GM18520 (cell line): Measurements from ENCODE around the gene ROBO2.
"Not testable (repeated sequence)": the region's sequence is repeated elsewhere in the genome, so short reads cannot be mapped to it uniquely, and the experiment has no call there.

Experiments used
- ATAC-seq: cut with Tn5 transposase; IDR thresholded peaks from one replicate; pipeline ENCODE4 v1.9.1; 2021; ENCODE audit not compliant: unreplicated experiment

Gene ROBO2

GRCh38 chr3:77394046-77394445, 354.1 kb downstream of the ROBO2 start:
- no peak for ATAC-seq

- ATAC-seq: no peak
These were observed 365.0 kb downstream of the ROBO2 start for GRCh38 chr3:77404871-77405270.

DNA sequence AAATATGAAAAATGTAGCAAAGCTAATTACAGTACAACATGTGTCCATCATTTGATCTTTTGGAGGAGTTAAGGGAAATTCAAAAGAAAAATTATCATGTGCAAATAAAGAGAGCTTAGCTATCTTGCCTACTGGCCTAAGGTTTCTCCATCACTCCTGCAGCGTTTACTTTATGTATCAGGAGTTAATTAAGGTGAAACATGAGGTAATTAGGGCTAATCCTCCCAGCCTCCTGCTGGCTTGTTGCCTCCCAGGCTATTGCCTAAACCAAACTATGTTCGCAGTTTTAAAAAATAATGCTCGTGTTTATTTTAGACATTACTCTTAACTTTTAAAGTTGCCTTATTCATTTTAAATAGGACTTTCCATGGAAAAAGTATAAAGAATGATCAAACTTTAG, 367.5 kb downstream of the ROBO2 start:
- ATAC-seq: no peak

GRCh38 chr3:77410334-77410733, 370.4 kb downstream of the ROBO2 start:
- not testable (repeated sequence) for ATAC-seq

- ATAC-seq: no peak
These were observed 371.4 kb downstream of the ROBO2 start for GRCh38 chr3:77411334-77411733.

DNA sequence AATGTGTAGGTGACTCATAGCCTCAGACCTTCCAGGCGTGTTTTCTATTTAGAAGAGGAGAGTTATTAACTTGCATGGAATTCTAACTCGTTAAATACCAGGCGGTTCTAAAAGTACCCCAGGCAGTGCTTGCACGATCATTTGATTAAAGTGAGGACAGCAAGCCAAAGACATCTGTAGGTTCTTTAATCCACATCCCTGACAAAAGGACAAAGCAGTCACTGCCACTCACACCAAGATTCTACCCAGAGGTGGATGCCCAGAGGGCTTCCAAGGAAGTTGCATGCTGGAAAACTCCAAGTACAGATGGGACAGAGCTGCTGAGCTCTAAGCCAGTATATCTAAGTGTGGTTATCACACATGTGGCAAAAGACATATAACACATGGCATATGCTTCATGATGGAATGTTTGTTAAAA, 372.1 kb downstream of the ROBO2 start:
- no peak for ATAC-seq

DNA sequence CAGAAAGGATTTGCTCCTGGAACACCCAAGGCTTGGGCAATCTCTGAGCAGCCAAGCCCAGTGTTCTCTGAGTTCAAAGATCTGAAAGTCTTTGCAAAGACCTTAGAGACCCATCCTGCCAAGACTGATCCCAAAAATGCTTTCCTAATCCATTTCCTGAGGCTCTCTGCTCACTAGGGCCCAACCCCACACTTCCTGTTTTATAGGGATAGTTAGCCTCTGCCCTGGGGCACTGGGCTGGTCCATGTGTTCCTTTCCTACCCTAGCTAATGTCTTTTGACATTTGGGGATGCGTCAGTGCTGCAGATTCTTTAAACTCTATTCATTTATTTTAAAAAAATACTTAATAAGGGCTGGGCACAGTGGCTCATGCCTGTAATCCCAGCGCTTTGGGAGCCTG, 372.7 kb downstream of the ROBO2 start:
- no peak for ATAC-seq

GRCh38 chr3:77414881-77415280, 375.0 kb downstream of the ROBO2 start:
- no peak for ATAC-seq

DNA sequence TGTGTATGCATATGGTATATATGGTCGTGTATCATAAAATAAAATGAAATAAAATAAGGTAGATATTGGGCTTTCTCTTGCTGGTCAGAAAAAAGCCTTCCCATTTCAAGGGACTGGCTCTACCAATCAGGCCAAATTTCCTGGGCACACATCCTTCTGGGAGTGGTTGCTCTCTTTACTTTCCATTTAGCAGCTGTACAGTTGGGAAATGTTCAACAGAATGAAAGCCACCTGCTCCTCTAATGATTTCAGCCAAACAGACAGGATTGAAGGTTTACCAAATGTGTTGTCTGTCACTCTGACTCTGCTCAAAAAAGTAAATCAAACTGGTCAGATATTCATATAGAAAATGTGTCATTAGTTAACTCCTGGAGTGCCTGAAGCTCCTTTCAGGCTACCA, 380.4 kb downstream of the ROBO2 start:
- ATAC-seq: no peak

- ATAC-seq: no peak
These were observed 382.0 kb downstream of the ROBO2 start for GRCh38 chr3:77421916-77422315.

DNA sequence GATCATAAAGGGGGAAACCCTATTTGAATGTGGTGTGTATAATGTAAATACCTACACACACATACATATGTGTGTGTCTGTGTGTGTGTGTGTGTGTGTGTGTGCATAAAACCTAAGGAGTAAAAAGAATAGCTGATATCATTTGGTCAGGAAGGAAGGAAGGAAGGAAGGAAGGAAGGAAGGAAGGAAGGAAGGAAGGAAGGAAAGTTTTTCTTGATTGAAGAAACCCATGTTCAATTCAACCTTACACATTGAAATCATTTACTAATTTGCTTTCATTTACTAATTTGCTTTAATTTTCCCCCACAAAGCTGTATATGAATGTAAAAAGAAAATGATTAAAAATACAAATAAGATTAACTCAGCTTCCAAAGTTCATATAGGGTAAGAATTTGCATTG, 386.6 kb downstream of the ROBO2 start:
- ATAC-seq: no peak

DNA sequence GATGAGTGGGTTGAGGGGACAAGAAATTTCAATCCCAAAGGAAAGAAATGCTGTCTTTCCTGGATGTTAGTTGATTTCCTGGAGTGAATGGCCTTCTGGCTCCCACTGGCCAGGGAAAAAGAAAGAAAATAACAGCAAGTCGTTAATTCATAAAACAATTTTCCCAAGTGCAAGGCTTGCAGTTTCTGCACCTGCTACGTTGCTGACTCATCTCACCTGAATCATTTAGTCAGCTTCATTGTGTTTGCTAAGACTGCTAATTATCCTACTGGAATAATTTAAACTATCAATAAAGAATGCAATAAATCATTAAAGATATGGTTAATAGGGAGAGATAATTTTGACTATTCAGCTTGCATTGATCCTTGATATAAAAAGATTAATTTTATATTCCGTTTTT, 387.6 kb downstream of the ROBO2 start:
- ATAC-seq: no peak

DNA sequence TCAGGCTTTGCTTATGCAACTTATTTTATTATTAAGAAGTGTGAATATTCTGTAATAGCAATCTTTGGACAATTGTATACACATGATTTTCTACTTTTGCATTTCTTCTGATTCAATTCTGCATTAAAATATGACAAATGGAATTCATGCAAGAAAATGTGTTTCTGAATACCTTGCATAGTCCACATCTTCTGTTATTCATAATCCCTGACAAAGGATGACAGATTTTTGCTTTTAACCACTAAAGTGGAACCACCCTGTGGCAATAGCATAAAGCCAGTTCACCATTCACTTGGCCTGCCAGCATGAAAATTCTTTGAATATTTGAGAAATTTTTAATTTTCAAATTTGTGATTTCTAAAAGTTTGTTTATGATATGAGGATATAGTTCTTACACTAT, 397.0 kb downstream of the ROBO2 start:
- no peak for ATAC-seq

GRCh38 chr3:77446084-77446483, 406.2 kb downstream of the ROBO2 start:
- ATAC-seq: no peak

GRCh38 chr3:77446761-77447160, 406.9 kb downstream of the ROBO2 start:
- ATAC-seq: no peak

- no peak for ATAC-seq
These were observed 409.8 kb downstream of the ROBO2 start for GRCh38 chr3:77449459-77450350.

- ATAC-seq: no peak
These were observed 416.5 kb downstream of the ROBO2 start for GRCh38 chr3:77456431-77456830.

- ATAC-seq: no peak
These were observed 417.0 kb downstream of the ROBO2 start for GRCh38 chr3:77456906-77457305.

DNA sequence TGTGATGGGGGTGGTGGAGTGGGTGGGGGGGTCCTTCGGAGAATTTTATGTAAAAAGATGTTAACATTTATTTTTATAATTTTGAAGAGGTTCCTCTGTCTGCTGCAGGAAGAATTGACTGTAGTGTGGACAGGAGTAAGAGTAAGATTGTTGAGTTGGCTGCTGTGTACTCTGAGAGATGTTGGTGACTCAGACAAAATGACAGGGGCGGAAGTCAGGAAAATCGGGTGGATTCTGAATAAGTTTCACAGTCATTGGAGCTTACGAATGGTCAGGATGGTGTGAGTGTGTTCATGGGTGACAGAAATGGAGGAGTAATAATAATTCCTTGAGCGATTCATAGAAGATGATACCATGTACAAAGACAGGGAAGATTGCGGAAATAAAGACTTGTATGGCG, 420.0 kb downstream of the ROBO2 start:
- ATAC-seq: no peak

DNA sequence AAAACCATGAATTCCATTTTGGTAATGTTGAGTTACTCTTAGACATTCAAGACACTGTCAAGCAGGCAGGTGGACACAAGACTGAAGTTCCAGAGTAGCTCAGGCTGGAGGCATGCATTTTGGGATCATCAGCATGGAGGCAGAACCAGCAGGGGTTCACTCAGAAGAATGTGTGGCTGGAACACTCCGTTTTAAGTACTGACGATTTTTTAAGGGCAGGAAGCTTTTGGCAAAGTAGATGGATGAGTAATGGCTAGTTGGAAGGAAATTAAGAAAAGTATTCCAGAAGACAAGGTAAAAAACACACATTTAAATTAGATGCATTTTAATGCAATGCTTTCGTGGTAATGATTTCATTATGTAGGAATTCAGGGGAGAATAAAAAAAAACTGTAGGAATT, 420.4 kb downstream of the ROBO2 start:
- no peak for ATAC-seq

- ATAC-seq: no peak
These were observed 423.1 kb downstream of the ROBO2 start for GRCh38 chr3:77462951-77463350.

DNA sequence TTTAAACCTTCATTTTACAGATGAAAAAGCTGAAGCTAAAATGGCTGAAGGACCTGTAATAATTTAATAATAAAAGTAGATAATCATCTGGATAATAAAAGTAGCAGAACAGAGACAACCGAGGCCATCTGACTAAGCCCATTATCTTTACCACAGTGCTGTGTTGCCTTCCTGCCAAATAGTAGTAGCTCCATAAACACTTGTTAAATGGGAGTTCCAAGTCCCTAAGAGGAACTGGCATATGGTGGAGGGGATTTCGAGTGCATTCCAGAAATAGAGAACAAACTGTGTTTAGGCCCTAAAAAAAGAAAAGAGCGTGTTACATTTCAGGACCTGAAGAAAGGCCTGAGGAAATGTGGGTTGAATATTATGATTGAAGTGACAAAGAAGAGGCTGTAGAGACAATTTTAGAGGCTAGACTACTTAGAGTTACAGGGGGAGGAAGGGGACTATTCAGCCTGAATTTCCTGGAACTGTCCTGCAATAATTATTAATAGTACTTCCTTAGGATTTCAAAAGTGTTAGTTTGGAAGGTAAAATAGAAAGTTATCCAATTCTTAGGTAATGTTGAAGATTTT, 424.3 kb downstream of the ROBO2 start:
- no peak for ATAC-seq
